Colonic mucosa (tissue), 4 donors: ENCODE measurements around the gene KMT2C. TPM values are rescaled to one million over a fixed set of nuclear protein-coding genes. Genes with fewer than 3 reads are reported as not detected.
A peak's percentile ranks its signal among the peaks of the same experiment; 100 is the strongest.

Experiments
- DNase-seq: peaks from one replicate; pipeline ENCODE4 v3.0.0-alpha.2; 2020
- H3K27ac ChIP-seq: fragments of 200-600 bp; one replicate; pipeline ENCODE4 v1.8.0; 2021
- H3K27me3 ChIP-seq: fragments of 200-600 bp; one replicate; pipeline ENCODE4 v1.8.0; 2021
- H3K36me3 ChIP-seq: fragments of 200-600 bp; one replicate; pipeline ENCODE4 v1.8.0; 2021
- H3K4me1 ChIP-seq: fragments of 200-600 bp; one replicate; pipeline ENCODE4 v1.8.0; 2021; ENCODE audit warnings: mild to moderate bottlenecking
- H3K4me3 ChIP-seq: fragments of 200-600 bp; one replicate; pipeline ENCODE4 v1.8.0; 2021
- H3K9ac ChIP-seq, 2 donors: one replicate each; pipeline ENCODE4 v1.7.0; 2013; ENCODE audit warnings: control low read depth in 2 of 2, low read depth in 2 of 2, low read length in 2 of 2
- H3K9me3 ChIP-seq: fragments of 200-600 bp; one replicate; pipeline ENCODE4 v1.8.0; 2021
- intact Hi-C: fragments of 100-400 bp; cut with DNase I; formaldehyde crosslinking; loops from one replicate; pipeline ENCODE4 v1.14.1; 2022
- total RNA-seq, 2 donors: library from RNA; stranded (reverse); fragmentation: NEBNext Ultra II Directional in 1 of 2; extraction: Animal tissue kit (Norgen Biotek cat#: 25700) in 1 of 2; gene quantifications; one replicate each; pipeline ENCODE4 v1.2.1, GENCODE V29; 2021
- TF ChIP-seq, protein P1 (sequence below): fragments of 200-600 bp; IDR thresholded peaks from one replicate; pipeline ENCODE4 v1.8.0; 2022; ENCODE audit warnings: antibody characterized with exemption, mild to moderate bottlenecking
- donor health status: healthy.
- donor health status: DM: no; HTN: no; CAD: no.
- donor health status: DM: no; HTN: no; CAD: no.

Gene KMT2C
- total RNA-seq, 2 donors from 2014 or later, result 70.9 to 73.3 TPM

DNA sequence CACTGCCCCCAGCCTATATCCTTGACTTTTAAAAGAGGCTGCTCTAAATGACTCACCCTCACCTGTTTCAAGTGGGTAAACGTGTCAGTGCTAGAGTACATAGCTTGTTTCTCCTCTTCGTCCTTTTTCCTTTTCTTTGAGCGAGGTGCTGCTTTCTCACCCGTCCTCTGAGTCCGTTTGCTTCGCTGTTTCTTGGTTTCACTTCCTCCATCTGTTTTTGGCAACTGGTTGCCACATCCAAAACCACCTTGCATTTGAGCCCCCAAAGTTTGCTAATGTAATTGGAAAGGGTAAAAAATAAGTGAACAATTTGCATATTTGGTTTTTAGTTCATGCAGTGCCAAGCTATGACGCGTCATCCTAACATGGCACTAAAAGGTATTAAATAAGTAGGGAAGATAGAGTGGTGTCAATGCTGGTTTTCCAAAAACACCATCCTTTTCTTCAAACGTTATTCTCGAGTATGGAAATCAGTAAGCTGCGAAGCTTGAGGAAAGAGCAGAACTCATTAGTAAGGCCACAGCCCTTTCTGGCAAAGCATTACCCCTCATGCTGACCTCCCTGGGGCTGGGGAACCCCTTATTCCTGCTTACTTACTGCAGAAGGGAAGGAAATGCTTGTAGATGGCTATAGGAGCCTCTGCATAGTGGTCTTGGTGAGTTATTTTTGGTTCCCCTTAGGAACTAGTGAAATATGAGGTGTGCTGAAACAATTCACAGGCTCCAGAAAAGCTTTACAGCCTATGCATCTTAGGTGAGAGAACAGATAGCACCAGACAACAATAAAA, 276.8 kb downstream of the KMT2C start:
- intact Hi-C loops, result no loop called here

DNA sequence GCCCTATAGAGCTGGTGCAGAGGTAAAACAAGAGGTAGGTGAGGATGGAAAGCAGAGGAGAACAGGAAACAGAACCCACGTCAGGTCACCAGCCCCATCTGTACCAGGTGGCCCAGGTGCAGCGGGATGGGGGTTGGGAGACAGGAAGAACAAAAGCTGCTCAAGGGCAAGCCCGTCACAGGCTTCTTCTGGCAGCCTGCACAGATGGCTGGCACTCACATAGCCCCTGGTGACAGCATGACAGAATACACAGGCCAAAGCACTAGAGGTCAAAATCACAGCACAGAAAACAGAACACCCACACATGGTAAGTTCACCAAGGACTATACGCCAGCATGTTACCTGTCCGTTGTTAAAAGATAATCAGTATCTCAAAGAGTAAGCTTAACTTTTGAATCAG, 283.5 kb downstream of the KMT2C start:
- Histone ChIP-seq H3K9ac (no peak overlapping the region), H3K36me3 (peaks cover 16% of the 10 kb centered on the region), H3K27me3 (no peaks in the 10 kb centered on the region), H3K27ac (no peak overlapping the region), H3K4me3 (no peak overlapping the region), H3K9me3 (no peaks in the 10 kb centered on the region), H3K4me1 (no peaks in the 10 kb centered on the region)
- DNase-seq, result no peak
- TF ChIP-seq, protein P1, sequence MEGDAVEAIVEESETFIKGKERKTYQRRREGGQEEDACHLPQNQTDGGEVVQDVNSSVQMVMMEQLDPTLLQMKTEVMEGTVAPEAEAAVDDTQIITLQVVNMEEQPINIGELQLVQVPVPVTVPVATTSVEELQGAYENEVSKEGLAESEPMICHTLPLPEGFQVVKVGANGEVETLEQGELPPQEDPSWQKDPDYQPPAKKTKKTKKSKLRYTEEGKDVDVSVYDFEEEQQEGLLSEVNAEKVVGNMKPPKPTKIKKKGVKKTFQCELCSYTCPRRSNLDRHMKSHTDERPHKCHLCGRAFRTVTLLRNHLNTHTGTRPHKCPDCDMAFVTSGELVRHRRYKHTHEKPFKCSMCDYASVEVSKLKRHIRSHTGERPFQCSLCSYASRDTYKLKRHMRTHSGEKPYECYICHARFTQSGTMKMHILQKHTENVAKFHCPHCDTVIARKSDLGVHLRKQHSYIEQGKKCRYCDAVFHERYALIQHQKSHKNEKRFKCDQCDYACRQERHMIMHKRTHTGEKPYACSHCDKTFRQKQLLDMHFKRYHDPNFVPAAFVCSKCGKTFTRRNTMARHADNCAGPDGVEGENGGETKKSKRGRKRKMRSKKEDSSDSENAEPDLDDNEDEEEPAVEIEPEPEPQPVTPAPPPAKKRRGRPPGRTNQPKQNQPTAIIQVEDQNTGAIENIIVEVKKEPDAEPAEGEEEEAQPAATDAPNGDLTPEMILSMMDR, result no peak
- intact Hi-C loops, result no loop called here

More for the DNA sequence above, 276.8 kb downstream of the KMT2C start:
- Histone ChIP-seq H3K4me1 (no peaks in the 10 kb centered on the region), H3K4me3 (no peak overlapping the region), H3K27ac (no peak overlapping the region), H3K36me3 (peaks cover 15% of the 10 kb centered on the region), H3K27me3 (no peaks in the 10 kb centered on the region), H3K9ac (no peak overlapping the region), H3K9me3 (no peaks in the 10 kb centered on the region)
- DNase-seq, result no peak
- TF ChIP-seq, protein P1, result no peak

DNA sequence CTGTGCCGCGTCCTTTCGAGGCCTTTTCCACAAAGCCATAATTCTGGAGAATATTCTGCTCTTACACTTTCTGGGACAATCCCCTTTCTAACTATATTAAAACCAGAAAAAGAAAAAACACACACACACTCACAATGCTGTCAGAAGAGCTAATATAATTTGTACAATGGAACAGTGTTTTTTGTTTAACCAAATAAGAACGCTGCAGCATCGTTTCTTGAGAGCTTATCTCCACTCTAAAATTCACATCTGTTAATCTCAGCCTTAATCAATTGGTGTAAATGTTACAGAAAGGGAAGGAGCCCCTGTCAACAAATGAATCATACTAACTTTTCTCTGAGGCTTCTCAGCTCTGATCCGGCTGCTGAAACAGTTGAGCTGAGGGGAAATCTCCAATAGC, 286.4 kb downstream of the KMT2C start:
- peaks cover 12% of the 10 kb centered on the region for H3K36me3 ChIP-seq
- intact Hi-C loops, result no loop called here
- DNase-seq, result no peak

DNA sequence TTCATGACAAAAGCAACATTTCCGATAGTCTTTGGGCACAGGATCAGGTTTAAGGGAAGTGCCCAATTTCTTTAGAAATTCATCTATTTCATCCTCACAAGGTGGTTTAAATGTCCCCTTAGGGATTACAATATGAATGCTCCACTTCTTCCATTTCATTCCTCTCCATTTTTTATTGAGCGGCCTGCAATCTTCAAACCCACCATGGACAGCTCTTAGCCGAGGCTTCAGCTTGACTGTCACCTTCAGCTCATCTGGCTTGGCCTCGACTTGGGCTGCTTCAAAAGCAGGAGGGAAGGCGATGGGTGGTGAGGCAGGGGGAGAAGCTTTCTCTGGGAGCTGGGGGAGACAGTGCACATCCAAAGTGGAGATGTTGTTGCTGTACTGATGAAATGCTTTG, 287.1 kb downstream of the KMT2C start:
- DNase-seq, result no peak
- Histone ChIP-seq H3K4me1 (no peaks in the 10 kb centered on the region), H3K36me3 (peaks cover 17% of the 10 kb centered on the region), H3K27me3 (no peaks in the 10 kb centered on the region), H3K9me3 (no peaks in the 10 kb centered on the region), H3K27ac (no peak overlapping the region), H3K4me3 (no peak overlapping the region), H3K9ac (no peak overlapping the region)
- intact Hi-C loops, result no loop called here
- TF ChIP-seq, protein P1, result no peak

More for the DNA sequence above, 286.4 kb downstream of the KMT2C start:
- TF ChIP-seq, protein P1, result no peak
- Histone ChIP-seq H3K9me3 (no peaks in the 10 kb centered on the region), H3K27ac (no peak overlapping the region), H3K4me3 (no peak overlapping the region), H3K9ac (no peak overlapping the region), H3K27me3 (no peaks in the 10 kb centered on the region), H3K4me1 (no peaks in the 10 kb centered on the region)

DNA sequence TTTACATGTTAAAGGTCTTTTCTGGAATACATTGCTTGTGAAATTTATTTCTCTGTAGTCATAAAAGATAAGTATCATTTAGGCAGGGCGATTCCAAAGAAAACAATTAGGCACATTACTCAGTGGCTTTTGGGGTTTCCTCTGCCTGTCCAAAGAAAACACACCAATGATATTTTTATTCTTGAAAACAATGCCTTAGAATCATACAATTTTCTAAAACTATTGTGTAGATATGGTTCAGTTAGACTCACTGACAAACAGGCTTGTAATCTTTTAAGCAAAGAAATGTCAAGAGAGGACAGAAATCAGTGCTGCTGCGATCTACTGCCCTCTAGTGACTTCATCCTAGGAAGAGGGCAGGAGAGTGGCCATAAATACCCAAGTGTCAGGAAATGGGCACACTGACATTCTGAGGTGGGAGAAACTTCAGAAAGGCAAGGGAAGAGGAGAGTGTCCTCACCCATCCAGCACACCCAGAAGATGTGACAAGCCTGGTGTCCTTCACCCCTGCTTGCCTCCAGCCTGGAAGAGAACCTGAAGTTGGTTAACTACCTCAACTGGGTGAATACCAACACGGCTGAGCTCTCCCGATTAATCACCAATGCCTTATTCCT, 289.8 kb downstream of the KMT2C start:
- DNase-seq, result peak; percentile 35

More for the DNA sequence above, 289.8 kb downstream of the KMT2C start:
- Histone ChIP-seq H3K27ac (no peak overlapping the region), H3K4me3 (no peak overlapping the region), H3K9ac (no peak overlapping the region), H3K27me3 (no peaks in the 10 kb centered on the region), H3K36me3 (peaks cover 11% of the 10 kb centered on the region), H3K9me3 (no peaks in the 10 kb centered on the region), H3K4me1 (no peaks in the 10 kb centered on the region)
- TF ChIP-seq, protein P1, result peak; percentile 29
- intact Hi-C loops, result no loop called here
